COLO668 (cell line): Measurements from ENCODE around the gene OPN4.

Source experiments
- DNase-seq: peaks from one replicate; lab custom pipeline; 2025; ENCODE audit not compliant: unreplicated experiment; lab: John Stamatoyannopoulos, UW

OPN4 gene

GRCh38 chr10:86647773-86648703, 6.3 kb upstream of the OPN4 start:
- no peak for DNase-seq

GRCh38 chr10:86648704-86649427, 5.5 kb upstream of the OPN4 start:
- peak; percentile 18 for DNase-seq

GRCh38 chr10:86649471-86650150, 4.7 kb upstream of the OPN4 start:
- no peak for DNase-seq

- DNase-seq, result no peak
These were observed 4.2 kb upstream of the OPN4 start for GRCh38 chr10:86650151-86650550.

- peak; percentile 17 for DNase-seq
These were observed 3.3 kb upstream of the OPN4 start for GRCh38 chr10:86651021-86651471.

GRCh38 chr10:86651631-86652331, 2.6 kb upstream of the OPN4 start:
- DNase-seq, result peak; percentile 63

- peak; percentile 89 for DNase-seq
These were observed 1.8 kb upstream of the OPN4 start for GRCh38 chr10:86652361-86653202.

GRCh38 chr10:86653379-86653778, 968 bp upstream of the OPN4 start:
- no peak for DNase-seq

- no peak for DNase-seq
These were observed 360 bp upstream of the OPN4 start for GRCh38 chr10:86653987-86654386.

GRCh38 chr10:86655173-86655540, 810 bp downstream of the OPN4 start:
- no peak for DNase-seq

- no peak for DNase-seq
These were observed 1.2 kb downstream of the OPN4 start for GRCh38 chr10:86655596-86655995.

- DNase-seq, result no peak
These were observed 2.7 kb downstream of the OPN4 start for GRCh38 chr10:86657011-86657395.

GRCh38 chr10:86657396-86658011, 3.2 kb downstream of the OPN4 start:
- DNase-seq, result no peak

GRCh38 chr10:86658261-86658741, 4.0 kb downstream of the OPN4 start:
- no peak for DNase-seq

- DNase-seq, result no peak
These were observed 4.4 kb downstream of the OPN4 start for GRCh38 chr10:86658751-86659150.

GRCh38 chr10:86659161-86659691, 4.9 kb downstream of the OPN4 start:
- DNase-seq, result no peak

- no peak for DNase-seq
These were observed 5.5 kb downstream of the OPN4 start for GRCh38 chr10:86659721-86660453.

GRCh38 chr10:86661161-86662025, 7.0 kb downstream of the OPN4 start:
- DNase-seq, result no peak
